ENCODE measurements around the gene SPINT3.

GRCh38 chr20:45503403-45503802 is 12.0 kb downstream of the SPINT3 start:
- no peak for TF ChIP-seq EZH2 (IDR thresholded peaks at IDR 0.05; ENCODE audit: insufficient read depth, low read length)
- TF ChIP-seq CTCF (IDR thresholded peaks at IDR 0.05; ENCODE audit: insufficient read depth, low read depth, low read length), result no peak
